ENCODE data around the gene MMRN2.
A peak's percentile ranks its signal among the peaks of the same experiment; 100 is the strongest.

MMRN2 gene

DNA sequence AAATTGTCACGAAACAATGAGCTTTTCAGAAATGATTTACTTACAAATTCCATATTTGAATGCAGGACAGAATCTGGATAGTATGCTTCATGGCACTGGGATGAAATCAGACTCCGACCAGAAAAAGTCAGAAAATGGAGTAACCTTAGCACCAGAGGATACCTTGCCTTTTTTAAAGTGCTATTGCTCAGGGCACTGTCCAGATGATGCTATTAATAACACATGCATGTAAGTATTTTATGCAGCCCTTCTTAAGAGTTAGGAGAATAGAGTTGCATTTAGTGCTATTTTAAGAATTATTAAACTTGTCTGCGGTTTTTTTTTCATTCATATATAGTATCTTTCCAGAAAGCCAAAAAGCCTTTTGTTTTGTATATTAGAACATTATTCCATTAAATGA lies 67.4 kb downstream of the MMRN2 start:
- H3K4me3 ChIP-seq (ENCODE audit: low read depth, low read length) = no peak overlapping the region
- TF ChIP-seq, protein P1, sequence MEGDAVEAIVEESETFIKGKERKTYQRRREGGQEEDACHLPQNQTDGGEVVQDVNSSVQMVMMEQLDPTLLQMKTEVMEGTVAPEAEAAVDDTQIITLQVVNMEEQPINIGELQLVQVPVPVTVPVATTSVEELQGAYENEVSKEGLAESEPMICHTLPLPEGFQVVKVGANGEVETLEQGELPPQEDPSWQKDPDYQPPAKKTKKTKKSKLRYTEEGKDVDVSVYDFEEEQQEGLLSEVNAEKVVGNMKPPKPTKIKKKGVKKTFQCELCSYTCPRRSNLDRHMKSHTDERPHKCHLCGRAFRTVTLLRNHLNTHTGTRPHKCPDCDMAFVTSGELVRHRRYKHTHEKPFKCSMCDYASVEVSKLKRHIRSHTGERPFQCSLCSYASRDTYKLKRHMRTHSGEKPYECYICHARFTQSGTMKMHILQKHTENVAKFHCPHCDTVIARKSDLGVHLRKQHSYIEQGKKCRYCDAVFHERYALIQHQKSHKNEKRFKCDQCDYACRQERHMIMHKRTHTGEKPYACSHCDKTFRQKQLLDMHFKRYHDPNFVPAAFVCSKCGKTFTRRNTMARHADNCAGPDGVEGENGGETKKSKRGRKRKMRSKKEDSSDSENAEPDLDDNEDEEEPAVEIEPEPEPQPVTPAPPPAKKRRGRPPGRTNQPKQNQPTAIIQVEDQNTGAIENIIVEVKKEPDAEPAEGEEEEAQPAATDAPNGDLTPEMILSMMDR (IDR thresholded peaks at IDR 0.05; ENCODE audit: insufficient read depth, low read depth, low read length, missing control alignments) = no peak
- no peak for DNase-seq (ENCODE audit: low read depth)

DNA sequence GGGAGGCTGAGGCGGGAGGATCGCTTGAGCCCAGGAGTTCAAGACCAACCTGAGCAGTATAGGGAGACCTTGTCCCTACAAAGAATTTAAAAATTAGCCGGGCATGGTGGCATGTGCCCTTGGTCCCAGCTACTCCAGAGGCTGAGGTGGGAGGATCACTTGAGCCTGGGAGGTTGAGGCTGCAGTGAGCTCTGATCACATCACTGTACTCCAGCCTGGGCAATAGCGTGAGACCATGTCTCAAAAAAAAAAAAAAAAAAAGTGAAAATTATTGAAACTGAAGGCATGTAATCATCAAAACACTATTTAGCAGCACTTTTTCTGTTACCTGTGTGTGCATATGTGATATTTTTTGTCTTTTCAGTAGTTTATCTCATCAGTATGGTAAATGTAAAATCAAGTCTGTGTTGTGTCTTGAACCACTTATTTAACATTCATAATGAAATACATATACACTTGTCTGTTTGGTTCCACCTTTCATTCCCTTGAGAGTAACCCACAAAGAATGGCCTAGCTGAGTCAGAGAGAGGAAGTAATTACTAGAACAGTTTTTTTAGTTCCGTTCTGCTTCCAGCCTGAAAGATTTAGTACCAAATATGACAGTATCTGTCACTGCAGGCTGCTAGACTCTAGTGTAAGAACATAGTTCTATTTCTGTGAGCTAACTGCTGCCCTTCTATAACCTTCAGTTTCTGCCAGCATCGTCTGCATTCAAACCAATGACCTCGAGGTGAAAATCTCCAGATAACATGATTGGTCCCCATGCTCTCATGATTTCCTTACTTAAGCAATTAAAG lies 68.6 kb downstream of the MMRN2 start:
- DNase-seq (ENCODE audit: low read depth) = peak; percentile 86
- no peak overlapping the region for H3K4me3 ChIP-seq (ENCODE audit: low read depth, low read length)
- TF ChIP-seq, protein P1 (IDR thresholded peaks at IDR 0.05; ENCODE audit: insufficient read depth, low read depth, low read length, missing control alignments) = no peak

Data from GM12865 (cell line).